NCI-H345 treated with DMSO at 0.1 percent for 48 hours (cell line): ENCODE results near the gene PRDM9.
A peak's percentile ranks its signal among the peaks of the same experiment; 100 is the strongest.
"Not testable (repeated sequence)": the region's sequence is repeated elsewhere in the genome, so short reads cannot be mapped to it uniquely, and the experiment has no call there.

Experiments
- DNase-seq: peaks from one replicate; lab custom pipeline; 2025; ENCODE audit not compliant: unreplicated experiment; lab: John Stamatoyannopoulos, UW

The PRDM9 gene

GRCh38 chr5:23507278-23507685 is at the start of gene PRDM9:
Gene PRDM9, plus strand, starts transcription at chr5:23507609. Its CDS starts 1,425 bp downstream, at chr5:23509034.
- DNase-seq = no peak

GRCh38 chr5:23457780-23458179 is 49.6 kb upstream of the PRDM9 start:
- no peak for DNase-seq

- no peak for DNase-seq
Measured at GRCh38 chr5:23459214-23459613, 48.2 kb upstream of the PRDM9 start.

DNA sequence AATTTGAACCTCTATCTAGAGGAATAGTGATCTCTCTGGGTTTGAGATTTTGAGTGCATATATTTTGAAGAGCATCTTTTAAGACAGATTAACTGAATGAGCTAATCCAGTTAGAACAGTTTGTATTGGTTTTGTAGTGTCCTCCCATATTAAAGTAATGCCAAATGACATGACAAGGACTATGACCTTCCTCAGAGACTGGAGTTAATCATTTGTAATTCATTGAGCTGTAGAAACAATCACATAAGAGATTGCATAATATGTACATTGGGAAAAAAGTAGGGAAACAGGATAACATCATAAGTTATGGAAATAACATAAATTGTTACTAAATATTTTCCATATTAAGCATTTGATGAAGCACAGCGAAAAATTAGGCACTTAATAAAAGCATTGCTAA is 45.8 kb upstream of the PRDM9 start:
- no peak for DNase-seq

- DNase-seq = no peak
Measured at GRCh38 chr5:23466401-23466912, 41.0 kb upstream of the PRDM9 start.

- no peak for DNase-seq
Measured at GRCh38 chr5:23468658-23469057, 38.8 kb upstream of the PRDM9 start.

DNA sequence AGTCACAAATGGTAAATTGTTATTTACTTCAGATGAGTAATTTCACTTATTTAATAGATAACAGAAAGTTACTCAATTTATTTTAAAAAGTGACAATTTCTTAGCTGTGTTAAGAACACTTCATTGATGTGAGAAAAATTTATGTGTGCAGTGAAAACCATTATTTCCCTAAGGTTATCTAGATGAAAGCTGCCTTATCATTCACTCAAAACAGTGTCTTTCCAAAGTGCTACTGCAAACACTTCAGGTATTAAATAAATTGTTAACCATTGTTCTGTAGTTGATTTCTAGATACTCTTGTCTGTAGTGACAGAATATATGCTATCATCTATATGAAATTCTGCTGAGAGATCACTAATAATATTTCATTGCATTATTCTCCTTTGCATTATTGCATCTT is 33.5 kb upstream of the PRDM9 start:
- no peak for DNase-seq

- no peak for DNase-seq
Measured at GRCh38 chr5:23474315-23474714, 33.1 kb upstream of the PRDM9 start.

DNA sequence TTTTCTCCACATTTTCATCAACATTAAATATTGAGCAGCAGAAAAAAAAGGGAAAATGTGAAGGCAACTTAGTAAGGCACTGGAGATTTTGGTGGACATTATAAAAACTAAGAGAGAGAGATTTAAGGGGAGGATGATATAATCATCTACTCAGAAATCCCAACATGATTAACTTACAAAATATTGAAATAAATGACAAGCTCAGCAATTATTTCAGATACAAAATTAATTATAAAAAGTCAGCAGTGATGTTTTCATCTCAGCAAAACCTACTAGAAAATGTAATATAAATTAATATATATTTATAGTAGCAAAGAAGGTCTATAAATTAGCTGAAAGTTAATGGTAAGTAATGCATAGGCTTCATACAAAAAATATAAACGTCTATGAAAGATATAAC is 30.8 kb upstream of the PRDM9 start:
- DNase-seq = no peak

DNA sequence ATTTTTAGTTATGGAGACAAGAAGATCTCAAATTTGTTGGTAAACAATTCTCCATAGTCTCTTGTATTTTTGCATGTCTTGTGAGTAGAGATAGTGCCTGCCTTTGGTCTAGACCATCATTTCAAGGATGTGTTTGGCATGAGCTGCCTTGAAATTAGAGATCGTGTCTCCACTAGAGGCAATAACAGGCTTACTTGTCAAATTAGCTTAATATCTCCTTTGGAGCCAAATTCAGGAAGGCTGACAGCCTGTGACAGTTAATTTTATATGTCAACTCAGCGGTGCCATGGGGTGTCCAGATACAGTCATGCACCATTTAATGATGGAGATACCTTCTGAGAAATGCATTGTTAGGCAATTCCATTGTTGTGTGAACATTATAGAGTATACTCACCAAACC is 24.8 kb upstream of the PRDM9 start:
- DNase-seq = peak; percentile 76

- DNase-seq = no peak
Measured at GRCh38 chr5:23483090-23483489, 24.3 kb upstream of the PRDM9 start.

DNA sequence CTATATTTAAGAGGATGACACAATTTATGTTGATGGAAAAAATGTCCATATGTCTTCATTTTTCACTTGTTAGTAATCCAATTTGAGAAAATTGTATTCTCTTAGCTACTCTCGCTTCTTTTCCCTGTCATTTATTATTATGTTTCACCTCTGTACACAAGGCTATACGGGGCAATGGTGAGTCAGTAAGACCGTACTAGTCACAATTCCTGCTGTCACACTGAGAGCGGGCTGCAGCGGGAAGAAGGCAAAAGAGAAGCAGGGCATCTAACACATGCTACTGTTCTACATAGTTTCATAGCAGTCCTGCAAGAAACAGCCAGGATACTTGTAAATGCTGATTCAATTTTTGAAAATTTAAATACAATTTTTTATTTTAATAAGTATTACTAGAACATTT is 23.3 kb upstream of the PRDM9 start:
- no peak for DNase-seq

GRCh38 chr5:23486227-23486626 is 21.2 kb upstream of the PRDM9 start:
- DNase-seq = not testable (repeated sequence)

- no peak for DNase-seq
Measured at GRCh38 chr5:23490993-23491392, 16.4 kb upstream of the PRDM9 start.

DNA sequence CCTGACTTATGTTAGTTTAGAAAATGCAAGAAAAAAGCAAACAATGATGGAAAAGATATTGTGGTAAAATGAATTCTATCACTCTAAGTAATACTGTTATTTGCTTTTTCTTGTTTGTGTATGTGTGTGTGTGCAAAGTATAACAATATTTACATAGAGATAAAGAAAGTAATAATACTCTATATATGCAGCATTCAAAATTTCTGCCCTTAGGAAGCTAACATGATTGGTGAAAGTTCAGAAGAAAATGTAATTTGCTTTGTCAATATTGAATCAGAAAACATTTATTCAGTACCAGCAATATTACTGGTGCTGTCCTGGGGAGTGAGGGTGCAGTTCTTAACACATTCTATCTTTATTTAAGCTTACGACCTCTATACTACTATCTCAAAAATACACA is 12.9 kb upstream of the PRDM9 start:
- DNase-seq = no peak

GRCh38 chr5:23496576-23496975 is 10.8 kb upstream of the PRDM9 start:
- no peak for DNase-seq

DNA sequence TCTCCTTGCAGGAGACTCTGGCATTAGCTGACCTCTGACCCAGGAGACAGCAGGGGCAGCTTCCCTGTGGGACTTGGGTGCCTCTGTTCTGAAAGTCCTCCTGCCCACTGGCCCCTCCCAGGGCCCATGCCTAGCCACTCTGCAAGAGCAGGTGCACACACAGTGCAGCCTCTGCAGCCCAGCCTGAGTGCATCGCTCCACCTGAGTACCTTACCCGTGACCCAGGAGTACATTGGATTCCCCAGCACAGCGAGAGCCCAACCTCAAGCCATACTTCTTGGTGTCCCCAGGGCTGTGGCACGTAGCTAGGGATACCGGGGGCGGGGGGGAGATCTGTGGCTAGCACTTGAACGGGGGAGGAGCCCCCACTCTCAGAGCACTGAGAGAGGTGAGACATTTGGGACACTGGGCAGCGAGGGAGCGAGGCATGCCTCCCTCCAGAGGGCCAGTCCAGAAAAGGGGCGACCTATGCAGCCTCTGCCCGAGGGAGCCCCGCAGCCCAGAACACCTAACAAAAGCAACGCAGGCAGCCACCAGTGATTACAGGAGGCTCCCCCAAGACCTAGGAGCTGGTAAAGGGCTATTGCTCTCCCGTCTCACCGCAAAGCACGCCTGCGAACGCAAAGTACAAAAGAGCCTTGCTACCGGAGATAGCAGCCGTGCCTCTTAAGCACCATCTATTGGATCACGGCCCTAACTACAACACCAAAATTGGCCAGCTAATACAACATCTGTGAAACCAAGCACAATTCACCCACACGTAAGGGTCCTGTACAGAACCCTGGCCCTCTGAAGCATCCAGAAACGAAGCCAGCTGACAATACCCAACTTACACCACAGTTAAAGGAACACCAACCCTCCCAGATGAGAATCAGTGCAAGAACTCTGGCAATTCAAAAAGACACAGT is 826 bp upstream of the PRDM9 start:
- DNase-seq = no peak

DNA sequence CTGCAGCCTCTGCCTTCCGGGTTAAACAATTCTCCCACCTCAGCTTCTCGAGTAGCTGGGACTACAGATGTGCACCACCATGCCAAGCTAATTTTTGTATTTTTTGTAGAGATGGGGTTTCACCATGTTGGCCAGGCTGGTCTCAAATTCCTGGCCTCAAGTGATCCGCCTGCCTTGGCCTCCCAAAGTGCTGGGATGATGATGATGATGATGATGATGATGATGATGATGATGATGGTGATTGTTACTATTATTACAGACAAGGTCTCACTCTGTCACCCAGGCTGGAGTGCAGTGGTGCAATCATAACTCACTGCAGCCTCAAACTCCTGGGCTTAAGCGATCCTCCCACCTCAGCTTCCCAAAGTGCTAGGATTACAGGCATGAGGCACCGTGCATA is 3.0 kb downstream of the PRDM9 start:
- not testable (repeated sequence) for DNase-seq

- no peak for DNase-seq
Measured at GRCh38 chr5:23522553-23522952, 15.1 kb downstream of the PRDM9 start.

DNA sequence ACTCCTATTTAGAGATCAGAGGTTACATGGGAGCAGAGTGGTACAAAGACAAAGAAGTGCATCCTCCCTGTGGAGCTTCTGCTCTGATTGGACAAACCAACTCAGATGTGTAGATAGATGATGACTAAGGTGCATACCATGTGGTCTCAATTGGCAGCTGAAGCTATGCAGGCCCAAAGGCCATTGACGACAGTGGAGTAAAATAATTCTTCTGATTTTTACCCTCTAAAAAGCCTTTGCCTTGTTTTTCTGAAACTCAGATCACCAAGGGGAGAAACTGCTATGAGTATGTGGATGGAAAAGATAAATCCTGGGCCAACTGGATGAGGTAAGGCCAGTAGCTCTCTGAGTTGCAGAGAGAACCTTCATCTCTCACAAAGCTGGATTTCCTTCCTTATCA is 15.6 kb downstream of the PRDM9 start:
- DNase-seq = no peak

GRCh38 chr5:23523998-23524397 is 16.6 kb downstream of the PRDM9 start:
- no peak for DNase-seq

DNA sequence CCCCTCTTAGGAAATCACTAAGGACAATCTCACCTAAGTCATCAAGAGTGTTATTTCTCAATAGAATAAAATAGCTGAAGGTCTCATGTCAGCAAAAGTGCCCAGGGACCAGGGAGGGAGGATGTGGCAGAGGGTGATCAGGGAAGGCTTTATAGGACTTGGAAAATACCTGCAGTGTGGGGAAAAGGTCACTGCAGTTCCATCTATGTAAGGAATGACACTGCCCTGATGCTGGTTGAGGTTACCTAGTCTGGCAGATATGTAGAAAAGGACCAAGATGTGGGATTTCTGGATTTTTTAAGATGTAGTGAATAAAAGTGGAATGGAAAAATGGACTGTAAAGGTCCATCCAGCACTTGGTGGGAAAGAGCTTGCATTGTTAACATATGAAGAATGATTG is 18.3 kb downstream of the PRDM9 start:
- no peak for DNase-seq

DNA sequence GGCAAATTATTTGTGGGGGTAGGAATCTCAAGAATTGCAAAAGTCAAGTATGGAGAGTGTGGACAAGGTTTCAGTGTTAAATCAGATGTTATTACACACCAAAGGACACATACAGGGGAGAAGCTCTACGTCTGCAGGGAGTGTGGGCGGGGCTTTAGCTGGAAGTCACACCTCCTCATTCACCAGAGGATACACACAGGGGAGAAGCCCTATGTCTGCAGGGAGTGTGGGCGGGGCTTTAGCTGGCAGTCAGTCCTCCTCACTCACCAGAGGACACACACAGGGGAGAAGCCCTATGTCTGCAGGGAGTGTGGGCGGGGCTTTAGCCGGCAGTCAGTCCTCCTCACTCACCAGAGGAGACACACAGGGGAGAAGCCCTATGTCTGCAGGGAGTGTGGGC is 19.2 kb downstream of the PRDM9 start:
- DNase-seq = not testable (repeated sequence)
